Hematopoietic multipotent progenitor cell treated with erythropoietin and hydrocortisone succinate and interleukin-3 and kit ligand, for 8 days (in vitro differentiated cells): ENCODE data around the gene CCR7.

Experiments
- DNase-seq: peaks from one replicate; pipeline ENCODE4 v3.0.0-alpha.2; 2015

Gene CCR7

DNA sequence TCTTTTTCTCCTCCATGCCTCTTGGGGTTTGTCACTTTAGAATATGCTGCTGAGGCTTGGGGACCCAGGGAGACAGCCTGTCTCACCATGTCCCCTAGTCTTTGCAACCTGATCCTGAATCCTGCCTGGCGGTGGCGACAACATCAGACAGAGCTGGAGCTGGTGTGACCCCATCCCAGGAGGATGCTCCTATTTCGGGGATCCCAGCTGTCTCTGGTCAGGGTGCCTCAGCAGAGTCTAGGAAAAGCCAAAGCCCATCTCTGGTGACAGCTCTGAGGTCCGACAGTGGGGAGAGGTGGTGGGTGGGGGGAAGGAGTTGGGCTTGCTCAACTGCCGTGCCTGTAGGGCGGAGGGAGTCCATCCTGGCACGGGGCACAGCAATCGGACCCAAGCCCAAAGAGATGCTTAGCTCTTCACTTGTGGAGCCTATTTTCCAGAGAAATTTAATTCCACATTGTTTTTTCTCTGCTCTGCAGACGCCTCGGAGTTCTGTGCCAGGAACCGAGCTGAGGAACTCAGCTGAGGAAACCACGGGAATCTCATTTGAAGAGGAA is 53.5 kb downstream of the CCR7 start:
- no peak for DNase-seq

GRCh38 chr17:40511136-40511535 is 54.1 kb downstream of the CCR7 start:
- DNase-seq: no peak

GRCh38 chr17:40510328-40510648 is 55.0 kb downstream of the CCR7 start:
- DNase-seq: no peak

- DNase-seq: no peak
These were observed 55.5 kb downstream of the CCR7 start for GRCh38 chr17:40509626-40510327.

DNA sequence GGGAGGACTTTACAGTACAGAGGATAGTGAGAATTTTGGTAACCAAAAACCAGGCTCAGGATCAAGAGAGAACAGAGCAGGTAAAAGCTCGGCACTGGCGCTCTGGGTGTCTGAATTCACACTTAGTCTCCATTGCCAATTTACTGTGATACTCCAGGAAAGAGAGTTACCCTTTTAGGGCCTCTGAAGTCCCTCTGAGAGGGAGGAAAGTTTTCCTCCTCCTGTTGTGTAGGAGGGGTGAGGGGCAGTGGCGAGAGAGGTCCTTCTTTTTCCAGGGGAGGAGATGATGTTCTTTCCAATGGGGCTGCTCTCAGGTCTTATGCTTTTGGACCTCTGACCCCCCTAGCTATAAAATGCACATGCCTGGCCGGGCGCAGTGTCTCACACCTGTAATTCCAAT is 58.5 kb downstream of the CCR7 start:
- no peak for DNase-seq
